B cell (primary cell): ENCODE results near the gene EEF1E1. TPM values are rescaled to one million over a fixed set of nuclear protein-coding genes. Genes with fewer than 3 reads are reported as not detected.

Experiments
- ATAC-seq: fragments of 200-7000 bp; cut with Tn5 transposase; one replicate; pipeline ENCODE4 v1.10.0; 2021; ENCODE audit warnings: low read depth, mild to moderate bottlenecking, moderate number of reproducible peaks, moderate library complexity
- CTCF ChIA-PET: fragments of 350-600 bp; sonication (Branson Sonifier 250); formaldehyde crosslinking; loops from one replicate; lab custom pipeline; 2021; ENCODE audit warnings: antibody characterized with exemption, inconsistent platforms; lab: Charles Lee
- POLR2A ChIA-PET: fragments of 350-600 bp; sonication (Branson Sonifier 250); formaldehyde crosslinking; loops from one replicate; lab custom pipeline; 2021; ENCODE audit warnings: antibody characterized with exemption; lab: Charles Lee
- DNase-seq: peaks from one replicate; pipeline ENCODE4 v3.0.0; 2013
- H2AFZ ChIP-seq: 2 replicates; pipeline ENCODE4 v1.6.1; 2012; ENCODE audit warnings: mild to moderate bottlenecking, low read depth, low read length; ENCODE audit not compliant: insufficient read depth, poor library complexity, severe bottlenecking
- H3K27ac ChIP-seq, 2 donors: 1 replicate in 1 of 2; 2 replicates in 1 of 2; pipeline ENCODE4 v1.5.1; 2012 to 2013; ENCODE audit warnings: low read length in 2 of 2, mild to moderate bottlenecking in 2 of 2, moderate library complexity in 1 of 2
- H3K27me3 ChIP-seq, 4 experiments: fragments of 200-600 bp in 1 of 4; sonication (generic) in 1 of 4; replicated peaks in 1 of 4; 1 replicate in 2 of 4; 2 replicates in 2 of 4; pipeline versions ENCODE4 v1.6.1 to v1.7.0; 2013 to 2016; ENCODE audit warnings: low read length in 3 of 4, mild to moderate bottlenecking in 2 of 4, mixed read lengths in 1 of 4, moderate library complexity in 1 of 4; ENCODE audit not compliant: insufficient read depth in 4 of 4, control insufficient read depth in 3 of 4; ENCODE audit errors: control extremely low read depth in 1 of 4
- H3K36me3 ChIP-seq, 2 experiments: replicated peaks in 1 of 2; 1 replicate in 1 of 2; 2 replicates in 1 of 2; pipeline versions ENCODE4 v1.6.1 to v1.7.1; 2013; ENCODE audit warnings: low read length in 1 of 2; ENCODE audit not compliant: insufficient read depth in 2 of 2, control insufficient read depth in 1 of 2; ENCODE audit errors: control extremely low read depth in 1 of 2, extremely low read depth in 1 of 2
- H3K4me1 ChIP-seq, 2 donors: fragments of 200-600 bp in 1 of 2; sonication (generic) in 1 of 2; 1 replicate in 1 of 2; 2 replicates in 1 of 2; pipeline versions ENCODE4 v1.5.1 to v1.6.1; 2013 to 2017; ENCODE audit warnings: low read length in 2 of 2; ENCODE audit not compliant: control insufficient read depth in 2 of 2, insufficient read depth in 2 of 2
- H3K4me2 ChIP-seq: replicated peaks from 2 replicates; pipeline ENCODE3; 2012; ENCODE audit warnings: mild to moderate bottlenecking, low read depth, low read length; ENCODE audit not compliant: poor library complexity, severe bottlenecking
- H3K4me3 ChIP-seq, 5 experiments: fragments of 200-600 bp in 1 of 5; sonication (generic) in 1 of 5; 1 replicate in 3 of 5; 2 replicates in 2 of 5; pipeline versions ENCODE4 v1.5.1 to v1.7.0; 2011 to 2016; ENCODE audit warnings: low read length in 4 of 5, mild to moderate bottlenecking in 4 of 5, low read depth in 2 of 5, control low read depth in 1 of 5, moderate library complexity in 1 of 5; ENCODE audit not compliant: insufficient read depth in 1 of 5; ENCODE audit errors: control extremely low read depth in 1 of 5, extremely low read depth in 1 of 5
- H3K79me2 ChIP-seq: fragments of 200-600 bp; sonication (generic); one replicate; pipeline ENCODE4 v1.6.0; 2016; ENCODE audit warnings: low read length; ENCODE audit not compliant: control insufficient read depth, insufficient read depth
- H3K9ac ChIP-seq: fragments of 200-600 bp; sonication (generic); 2 replicates; pipeline ENCODE4 v1.6.1; 2017; ENCODE audit warnings: mild to moderate bottlenecking, low read length, moderate library complexity
- H3K9me3 ChIP-seq, 3 donors: one replicate each; pipeline versions ENCODE4 v1.6.1 to v1.7.1; 2013; ENCODE audit warnings: low read length in 2 of 3; ENCODE audit not compliant: control insufficient read depth in 2 of 3, insufficient read depth in 1 of 3; ENCODE audit errors: control extremely low read depth in 1 of 3
- H4K20me1 ChIP-seq: 2 replicates; pipeline ENCODE4 v1.6.0; 2012; ENCODE audit warnings: mild to moderate bottlenecking, low read length; ENCODE audit not compliant: insufficient read depth, control insufficient read depth, poor library complexity, severe bottlenecking
- H3K27ac Mint-ChIP-seq: one replicate; pipeline ENCODE4 v1.8.0; 2021; ENCODE audit warnings: mixed read lengths
- H3K27me3 Mint-ChIP-seq: one replicate; pipeline ENCODE4 v1.8.0; 2021; ENCODE audit warnings: mixed read lengths
- H3K4me1 Mint-ChIP-seq: one replicate; pipeline ENCODE4 v1.8.0; 2021; ENCODE audit warnings: mixed read lengths
- H3K4me3 Mint-ChIP-seq: one replicate; pipeline ENCODE4 v1.8.0; 2021; ENCODE audit warnings: mixed read lengths
- H3K9me3 Mint-ChIP-seq: one replicate; pipeline ENCODE4 v1.8.0; 2022; ENCODE audit warnings: mixed read lengths; ENCODE audit not compliant: insufficient read depth
- CTCF ChIP-seq: fragments of 200-600 bp; IDR thresholded peaks from one replicate; pipeline ENCODE4 v1.8.0; 2022; ENCODE audit warnings: antibody characterized with exemption, mild to moderate bottlenecking
- EZH2 ChIP-seq: IDR thresholded peaks from 2 replicates; pipeline ENCODE4 v1.6.1; 2012; ENCODE audit warnings: borderline replicate concordance, low read depth, mild to moderate bottlenecking, moderate library complexity, low read length; ENCODE audit not compliant: insufficient read depth, poor library complexity, severe bottlenecking
- WGBS: methylation state at CpG from one replicate; pipeline ENCODE4 v1.1.5; 2013; ENCODE audit warnings: missing lambda C conversion rate; ENCODE audit not compliant: insufficient coverage; 5-methylcytosine and 5-hydroxymethylcytosine counted together
- intact Hi-C: fragments of 100-400 bp; cut with micrococcal nuclease; formaldehyde crosslinking; loops from one replicate; pipeline ENCODE4 v1.10.0; 2022
- polyA plus RNA-seq: library from polyadenylated mRNA; depleted of rRNA; stranded (reverse); fragments of >200 nt; gene quantifications from 2 replicates; pipeline ENCODE4 v1.2.3, GENCODE V29; 2012
- total RNA-seq, 2 donors: library from RNA; stranded (reverse); fragments of 120-200 nt in 1 of 2; gene quantifications; 1 replicate in 1 of 2; 2 replicates in 1 of 2; pipeline versions ENCODE4 v1.2.3 to v1.2.4, GENCODE V29; 2013 to 2022

EEF1E1 gene
- total and polyA plus RNA-seq, 2 donors (not counting 1 experiment from before 2014, with no cell fraction given): 20.1 to 23.1 TPM

GRCh38 chr6:8070718-8071117, 31.6 kb downstream of the EEF1E1 start:
- H3K9me3 Mint-ChIP-seq: no peaks in the 10 kb centered on the region
- TF ChIP-seq EZH2 (no peak), CTCF (no peak)
- Histone ChIP-seq H3K36me3 (peaks cover 0 to 1% of the 10 kb centered on the region in 2 experiments), H2AFZ (no peak overlapping the region), H3K4me2 (no peak overlapping the region), H3K79me2 (no peaks in the 10 kb centered on the region), H3K9me3 (no peaks in the 10 kb centered on the region), H3K4me1 (peaks cover 2 to 3% of the 10 kb centered on the region in 2 donors), H3K27me3 (no peaks in the 10 kb centered on the region), H3K4me3 (no peak overlapping the region), H3K27ac (no peak overlapping the region), H4K20me1 (no peaks in the 10 kb centered on the region), H3K9ac (no peak overlapping the region)
- DNase-seq (no peak), ATAC-seq (no peak)
- H3K4me3 Mint-ChIP-seq: no peak overlapping the region
- intact Hi-C loops: no loop called here
- no peak overlapping the region for H3K27ac Mint-ChIP-seq
- CTCF ChIA-PET: no interaction called here
- WGBS: 100% methylated on average over 3 of the region's 8 CpGs
- POLR2A ChIA-PET: no interaction called here
- H3K27me3 Mint-ChIP-seq: no peaks in the 10 kb centered on the region
- peaks cover under 1% of the 10 kb centered on the region for H3K4me1 Mint-ChIP-seq

- Mint-ChIP-seq H3K27ac (no peak overlapping the region), H3K9me3 (no peaks in the 10 kb centered on the region), H3K4me1 (peaks cover 8% of the 10 kb centered on the region), H3K4me3 (no peak overlapping the region), H3K27me3 (no peaks in the 10 kb centered on the region)
- Histone ChIP-seq H3K4me3 (no peak overlapping the region), H3K4me1 (peaks cover 5 to 6% of the 10 kb centered on the region in 2 donors), H3K9ac (no peak overlapping the region), H3K36me3 (peaks cover 0 to 1% of the 10 kb centered on the region in 2 experiments), H3K27me3 (no peaks in the 10 kb centered on the region), H3K27ac (no peak overlapping the region), H4K20me1 (no peaks in the 10 kb centered on the region), H2AFZ (no peak overlapping the region), H3K9me3 (no peaks in the 10 kb centered on the region), H3K79me2 (no peaks in the 10 kb centered on the region), H3K4me2 (no peak overlapping the region)
- POLR2A ChIA-PET: interaction anchor here (0.7 kb wide), 1 partner anchor 164 kb away, joined by 3 read pairs; no protein-coding TSS in a partner anchor
- WGBS: 100% methylated on average over 1 of the region's 3 CpGs
- ATAC-seq (no peak), DNase-seq (no peak)
- CTCF ChIA-PET: no interaction called here
- no peak for TF ChIP-seq EZH2
- TF ChIP-seq CTCF: no peak
- intact Hi-C loops: no loop called here
These were observed 32.6 kb downstream of the EEF1E1 start for GRCh38 chr6:8069631-8070284.
